Nephron progenitor cell (in vitro differentiated cells): Measurements from ENCODE around the gene SNX1.
A peak's percentile ranks its signal among the peaks of the same experiment; 100 is the strongest.

Experiments
- DNase-seq: peaks from one replicate; pipeline ENCODE4 v3.0.0; 2021
- H3K27ac Mint-ChIP-seq: 2 replicates; pipeline ENCODE4 v1.8.0; 2021; ENCODE audit warnings: mild to moderate bottlenecking, moderate library complexity, mixed read lengths
- H3K27me3 Mint-ChIP-seq: 2 replicates; pipeline ENCODE4 v1.8.0; 2021; ENCODE audit warnings: mild to moderate bottlenecking, low read depth, mixed read lengths; ENCODE audit not compliant: poor library complexity
- H3K36me3 Mint-ChIP-seq: 2 replicates; pipeline ENCODE4 v1.8.0; 2021; ENCODE audit warnings: low read depth, mixed read lengths
- H3K4me1 Mint-ChIP-seq: 2 replicates; pipeline ENCODE4 v1.8.0; 2021; ENCODE audit warnings: mixed read lengths
- H3K4me3 Mint-ChIP-seq: 2 replicates; pipeline ENCODE4 v1.8.0; 2021; ENCODE audit warnings: mild to moderate bottlenecking, moderate library complexity, mixed read lengths
- H3K9me3 Mint-ChIP-seq: 2 replicates; pipeline ENCODE4 v1.8.0; 2021; ENCODE audit warnings: mild to moderate bottlenecking, moderate library complexity, mixed read lengths
- TF ChIP-seq, protein P1 (sequence below): fragments of 200-600 bp; sonication (generic); IDR thresholded peaks from 2 replicates; pipeline ENCODE4 v1.5.0; 2021; ENCODE audit warnings: antibody characterized with exemption

The SNX1 gene

DNA sequence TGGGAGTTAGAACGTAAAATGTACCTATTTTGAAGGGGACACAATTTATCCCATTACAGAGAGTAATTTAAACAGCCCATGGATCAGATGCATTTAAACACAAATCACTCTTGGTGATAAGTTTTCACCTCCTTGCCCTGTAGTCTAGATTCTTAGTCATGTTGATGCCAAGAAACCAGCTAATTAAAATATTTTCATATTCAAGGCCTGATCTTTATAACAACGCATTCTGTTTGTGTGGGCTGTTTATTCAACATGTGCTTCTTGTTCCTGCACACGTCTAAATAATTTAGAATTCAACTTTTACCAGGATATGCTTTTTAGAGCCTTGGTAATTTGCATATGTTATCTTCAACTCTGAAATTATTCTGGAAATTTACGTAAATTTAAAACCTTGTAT is 25.8 kb downstream of the SNX1 start:
- H3K9me3 Mint-ChIP-seq = no peaks in the 10 kb centered on the region
- no peaks in the 10 kb centered on the region for H3K27me3 Mint-ChIP-seq
- H3K27ac Mint-ChIP-seq = no peak overlapping the region
- no peak for DNase-seq
- peaks cover 63% of the 10 kb centered on the region for H3K36me3 Mint-ChIP-seq
- H3K4me3 Mint-ChIP-seq = no peak overlapping the region
- H3K4me1 Mint-ChIP-seq = no peaks in the 10 kb centered on the region
- TF ChIP-seq, protein P1, sequence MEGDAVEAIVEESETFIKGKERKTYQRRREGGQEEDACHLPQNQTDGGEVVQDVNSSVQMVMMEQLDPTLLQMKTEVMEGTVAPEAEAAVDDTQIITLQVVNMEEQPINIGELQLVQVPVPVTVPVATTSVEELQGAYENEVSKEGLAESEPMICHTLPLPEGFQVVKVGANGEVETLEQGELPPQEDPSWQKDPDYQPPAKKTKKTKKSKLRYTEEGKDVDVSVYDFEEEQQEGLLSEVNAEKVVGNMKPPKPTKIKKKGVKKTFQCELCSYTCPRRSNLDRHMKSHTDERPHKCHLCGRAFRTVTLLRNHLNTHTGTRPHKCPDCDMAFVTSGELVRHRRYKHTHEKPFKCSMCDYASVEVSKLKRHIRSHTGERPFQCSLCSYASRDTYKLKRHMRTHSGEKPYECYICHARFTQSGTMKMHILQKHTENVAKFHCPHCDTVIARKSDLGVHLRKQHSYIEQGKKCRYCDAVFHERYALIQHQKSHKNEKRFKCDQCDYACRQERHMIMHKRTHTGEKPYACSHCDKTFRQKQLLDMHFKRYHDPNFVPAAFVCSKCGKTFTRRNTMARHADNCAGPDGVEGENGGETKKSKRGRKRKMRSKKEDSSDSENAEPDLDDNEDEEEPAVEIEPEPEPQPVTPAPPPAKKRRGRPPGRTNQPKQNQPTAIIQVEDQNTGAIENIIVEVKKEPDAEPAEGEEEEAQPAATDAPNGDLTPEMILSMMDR = no peak

DNA sequence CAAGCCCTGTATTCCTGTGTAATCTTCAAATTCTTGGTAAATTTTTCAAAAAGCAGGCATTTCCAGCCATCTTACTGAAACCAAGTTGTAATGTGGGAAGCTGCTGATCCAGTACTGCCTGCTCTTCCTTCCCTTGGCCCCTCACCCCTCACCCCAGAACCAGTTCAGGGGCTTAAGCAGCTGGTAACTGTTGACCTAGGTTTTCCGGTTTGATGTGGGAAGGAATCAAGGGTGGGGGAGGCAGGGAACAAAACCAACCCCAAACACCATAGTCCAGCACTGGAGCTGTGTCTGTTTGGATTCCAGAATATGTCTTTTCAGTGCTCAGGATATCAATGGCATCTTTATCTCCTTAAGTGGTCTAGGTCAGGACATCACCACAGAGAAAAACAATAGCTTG is 26.7 kb downstream of the SNX1 start:
- H3K27ac Mint-ChIP-seq = no peak overlapping the region
- peaks cover 4% of the 10 kb centered on the region for H3K4me1 Mint-ChIP-seq
- no peaks in the 10 kb centered on the region for H3K27me3 Mint-ChIP-seq
- DNase-seq = no peak
- H3K9me3 Mint-ChIP-seq = no peaks in the 10 kb centered on the region
- H3K4me3 Mint-ChIP-seq = no peak overlapping the region
- TF ChIP-seq, protein P1 = no peak
- peaks cover 64% of the 10 kb centered on the region for H3K36me3 Mint-ChIP-seq

DNA sequence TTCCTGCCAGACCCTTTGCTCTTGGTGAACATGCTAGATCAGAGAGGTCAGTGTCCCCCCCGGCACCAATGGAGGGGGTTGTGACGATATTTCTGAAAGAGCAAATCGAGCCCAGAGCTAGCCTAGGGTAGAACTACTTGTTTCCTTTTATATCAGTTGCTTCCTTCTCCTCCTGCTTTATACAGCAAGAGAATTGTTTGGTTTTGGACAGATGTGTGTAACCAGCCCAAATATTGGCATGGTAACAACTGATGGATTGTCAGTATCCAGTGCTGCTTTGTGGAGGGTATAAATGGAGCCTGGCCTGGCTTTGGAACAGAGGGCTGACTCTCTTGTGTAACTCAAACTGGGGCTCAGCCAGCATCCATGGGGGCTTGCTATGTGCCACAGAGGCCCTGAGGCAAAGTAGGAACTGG is 27.2 kb downstream of the SNX1 start:
- TF ChIP-seq, protein P1 = no peak
- DNase-seq = no peak
- Mint-ChIP-seq H3K27ac (no peak overlapping the region), H3K36me3 (peaks cover 66% of the 10 kb centered on the region), H3K27me3 (no peaks in the 10 kb centered on the region), H3K4me1 (peaks cover 9% of the 10 kb centered on the region), H3K4me3 (no peak overlapping the region), H3K9me3 (no peaks in the 10 kb centered on the region)

DNA sequence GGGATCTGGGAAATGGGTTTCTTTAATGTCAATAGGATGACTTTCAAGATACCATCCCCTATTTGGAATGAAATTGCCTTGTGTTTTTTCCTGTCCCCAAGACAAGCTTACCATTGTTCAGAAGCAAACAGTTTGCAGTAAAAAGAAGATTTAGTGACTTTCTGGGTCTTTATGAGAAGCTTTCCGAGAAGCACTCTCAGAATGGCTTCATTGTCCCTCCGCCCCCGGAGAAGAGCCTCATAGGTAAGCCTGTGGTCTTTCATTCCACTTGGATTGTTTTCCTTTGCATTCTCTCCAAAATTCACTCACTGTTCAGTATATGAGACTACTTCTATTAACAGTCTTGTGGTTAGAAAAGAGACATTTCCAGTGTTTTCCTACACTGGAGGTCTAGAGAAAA is 30.2 kb downstream of the SNX1 start:
- peaks cover 66% of the 10 kb centered on the region for H3K36me3 Mint-ChIP-seq
- H3K27ac Mint-ChIP-seq = peak overlapping the region; percentile 33
- H3K4me3 Mint-ChIP-seq = no peak overlapping the region
- peaks cover 10% of the 10 kb centered on the region for H3K4me1 Mint-ChIP-seq
- TF ChIP-seq, protein P1 = no peak
- H3K9me3 Mint-ChIP-seq = no peaks in the 10 kb centered on the region
- no peak for DNase-seq
- H3K27me3 Mint-ChIP-seq = no peaks in the 10 kb centered on the region

DNA sequence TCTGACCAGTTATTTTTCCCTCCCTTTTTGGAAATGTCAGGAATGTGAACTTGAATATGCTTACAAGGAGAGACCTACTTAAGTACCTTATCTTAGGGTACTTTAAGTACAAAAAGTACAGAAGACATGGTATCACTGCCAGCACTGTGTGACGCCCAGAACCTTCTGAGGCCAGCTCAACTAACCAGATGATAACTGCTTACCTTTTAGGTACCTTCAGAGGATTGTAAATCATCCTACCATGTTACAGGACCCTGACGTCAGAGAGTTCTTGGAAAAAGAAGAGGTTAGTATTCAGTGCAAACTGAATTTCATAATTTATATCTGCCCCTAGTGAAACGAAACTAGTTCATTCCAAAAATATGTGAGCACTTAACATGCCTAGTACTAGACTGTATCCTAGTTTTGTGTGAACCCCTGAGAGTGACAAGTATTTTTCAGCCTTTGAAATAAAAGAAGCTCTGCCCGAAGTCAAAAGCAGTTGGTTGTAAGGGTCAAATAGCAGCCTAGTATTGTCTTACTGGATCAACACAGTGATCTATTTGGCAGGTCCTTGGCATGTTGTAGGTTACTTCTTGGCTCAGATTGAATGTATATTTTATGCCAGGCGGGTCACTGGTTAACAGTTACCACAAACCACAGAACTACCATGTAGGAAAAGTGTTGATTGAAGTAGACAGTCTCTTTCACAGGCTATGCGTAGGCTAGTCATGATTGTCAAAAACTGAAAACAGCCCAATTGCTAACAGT is 31.9 kb downstream of the SNX1 start:
- no peaks in the 10 kb centered on the region for H3K9me3 Mint-ChIP-seq
- no peak for DNase-seq
- H3K27me3 Mint-ChIP-seq = no peaks in the 10 kb centered on the region
- peak overlapping the region; percentile 58 for H3K27ac Mint-ChIP-seq
- TF ChIP-seq, protein P1 = no peak
- H3K4me1 Mint-ChIP-seq = peaks cover 10% of the 10 kb centered on the region
- peaks cover 74% of the 10 kb centered on the region for H3K36me3 Mint-ChIP-seq
- H3K4me3 Mint-ChIP-seq = no peak overlapping the region

DNA sequence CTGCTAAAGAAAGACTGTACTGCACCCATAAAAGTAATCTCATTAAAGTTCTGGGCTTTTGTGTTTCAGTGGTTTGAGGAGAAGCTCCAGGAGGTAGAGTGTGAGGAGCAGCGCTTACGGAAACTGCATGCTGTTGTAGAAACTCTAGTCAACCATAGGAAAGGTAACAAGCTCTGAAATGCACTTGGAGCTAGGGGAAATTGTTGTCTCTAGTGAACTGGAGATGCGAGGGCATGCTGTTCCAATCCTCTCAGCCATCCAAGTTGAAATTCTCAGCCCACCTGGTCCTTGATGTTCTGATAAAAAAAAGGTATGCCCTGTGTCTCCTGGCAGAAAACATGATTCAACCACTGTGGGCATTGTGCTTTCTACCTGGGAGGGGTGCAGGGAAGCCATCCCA is 34.4 kb downstream of the SNX1 start:
- Mint-ChIP-seq H3K27ac (no peak overlapping the region), H3K4me1 (peaks cover 10% of the 10 kb centered on the region), H3K9me3 (no peaks in the 10 kb centered on the region), H3K4me3 (no peak overlapping the region), H3K36me3 (peaks cover 81% of the 10 kb centered on the region), H3K27me3 (no peaks in the 10 kb centered on the region)
- DNase-seq = no peak
- TF ChIP-seq, protein P1 = no peak
